Islet of Langerhans (tissue), 1 donor: ENCODE measurements around the gene FLAD1.
"Not testable (repeated sequence)": the region's sequence is repeated elsewhere in the genome, so short reads cannot be mapped to it uniquely, and the experiment has no call there.

Experiments
- FAIRE-seq: peaks from one replicate; lab custom pipeline; 2011; peaks lifted over from hg19 to GRCh38; lab: Jason Lieb, UNC

FLAD1 gene

GRCh38 chr1:154992721-154993571 is 9.8 kb downstream of the FLAD1 start:
- no peak for FAIRE-seq

GRCh38 chr1:154993572-154994268 is 10.6 kb downstream of the FLAD1 start, which contains the start of gene LENEP:
TSS of gene LENEP (plus strand) at chr1:154993586. CDS start at chr1:154993608, 22 bp downstream.
- FAIRE-seq: no peak

- FAIRE-seq: no peak
Measured at GRCh38 chr1:154994269-154994587, 11.1 kb downstream of the FLAD1 start.

- no peak for FAIRE-seq
Measured at GRCh38 chr1:154994591-154994990, 11.4 kb downstream of the FLAD1 start.

GRCh38 chr1:154995301-154995983 is 12.3 kb downstream of the FLAD1 start:
- FAIRE-seq: not testable (repeated sequence)

- FAIRE-seq: no peak
Measured at GRCh38 chr1:154996966-154997701, 14.0 kb downstream of the FLAD1 start.

- FAIRE-seq: no peak
Measured at GRCh38 chr1:154998201-154998780, 15.1 kb downstream of the FLAD1 start.

GRCh38 chr1:154998818-154999570 is 15.8 kb downstream of the FLAD1 start:
- no peak for FAIRE-seq

GRCh38 chr1:154999571-155000410 is 16.6 kb downstream of the FLAD1 start:
- no peak for FAIRE-seq

GRCh38 chr1:155000411-155000725 is 17.2 kb downstream of the FLAD1 start:
- no peak for FAIRE-seq

- no peak for FAIRE-seq
Measured at GRCh38 chr1:155000726-155001424, 17.7 kb downstream of the FLAD1 start.

- no peak for FAIRE-seq
Measured at GRCh38 chr1:155001425-155001674, 18.2 kb downstream of the FLAD1 start.

GRCh38 chr1:155001675-155002463 is 18.7 kb downstream of the FLAD1 start:
- FAIRE-seq: no peak

GRCh38 chr1:155002464-155003226 is 19.5 kb downstream of the FLAD1 start, which contains the start of gene ZBTB7B:
TSS of gene ZBTB7B (plus strand) at chr1:155002802. CDS start at chr1:155014661, 11,859 bp downstream.
- no peak for FAIRE-seq

- no peak for FAIRE-seq
Measured at GRCh38 chr1:155003227-155003765, 20.2 kb downstream of the FLAD1 start.

GRCh38 chr1:155003766-155004351 is 20.7 kb downstream of the FLAD1 start:
- no peak for FAIRE-seq

GRCh38 chr1:155004352-155005075 is 21.4 kb downstream of the FLAD1 start:
- FAIRE-seq: no peak
